GM12891 (cell line): ENCODE measurements around the gene CMBL. TPM values are rescaled to one million over a fixed set of nuclear protein-coding genes. Genes with fewer than 3 reads are reported as not detected.
"Not testable (repeated sequence)": the region's sequence is repeated elsewhere in the genome, so short reads cannot be mapped to it uniquely, and the experiment has no call there.

Source experiments
- DNase-seq: peaks from one replicate; pipeline ENCODE4 v3.0.0; 2011; ENCODE audit warnings: low spot score; ENCODE audit not compliant: insufficient read length
- FAIRE-seq: peaks from 2 replicates; lab custom pipeline; 2011; peaks lifted over from hg19 to GRCh38; lab: Jason Lieb, UNC
- PAX5 ChIP-seq: IDR thresholded peaks from 2 replicates; pipeline ENCODE4 v1.6.1; 2011; ENCODE audit warnings: low read length, moderate library complexity, mild to moderate bottlenecking; ENCODE audit not compliant: insufficient read depth, severe bottlenecking
- POLR2A ChIP-seq: IDR thresholded peaks from 2 replicates; pipeline ENCODE4 v1.6.1; 2011; ENCODE audit warnings: low read depth, low read length, control low read depth
- POLR2AphosphoS5 ChIP-seq: IDR thresholded peaks from 2 replicates; pipeline ENCODE4 v1.6.1; 2011; ENCODE audit warnings: low read depth, low read length, control low read depth
- POU2F2 ChIP-seq: IDR thresholded peaks from 2 replicates; pipeline ENCODE4 v1.6.1; 2011; ENCODE audit warnings: low read depth, mild to moderate bottlenecking, control low read depth, low read length, moderate library complexity
- SPI1 ChIP-seq: IDR thresholded peaks from 2 replicates; pipeline ENCODE4 v1.6.1; 2011; ENCODE audit warnings: low read depth, low read length, control low read depth
- TAF1 ChIP-seq: IDR thresholded peaks from 2 replicates; pipeline ENCODE4 v1.6.1; 2011; ENCODE audit warnings: low read depth, low read length, control low read depth
- polyA plus RNA-seq: library from polyadenylated mRNA; unstranded; fragments of >200 nt; gene quantifications from one replicate; pipeline ENCODE4 v1.2.1, GENCODE V29; 2012; ENCODE audit warnings: low read depth, missing spikeins, inconsistent platforms; ENCODE audit not compliant: missing spikeins

Gene CMBL
- 14.8 TPM for polyA plus RNA-seq

DNA sequence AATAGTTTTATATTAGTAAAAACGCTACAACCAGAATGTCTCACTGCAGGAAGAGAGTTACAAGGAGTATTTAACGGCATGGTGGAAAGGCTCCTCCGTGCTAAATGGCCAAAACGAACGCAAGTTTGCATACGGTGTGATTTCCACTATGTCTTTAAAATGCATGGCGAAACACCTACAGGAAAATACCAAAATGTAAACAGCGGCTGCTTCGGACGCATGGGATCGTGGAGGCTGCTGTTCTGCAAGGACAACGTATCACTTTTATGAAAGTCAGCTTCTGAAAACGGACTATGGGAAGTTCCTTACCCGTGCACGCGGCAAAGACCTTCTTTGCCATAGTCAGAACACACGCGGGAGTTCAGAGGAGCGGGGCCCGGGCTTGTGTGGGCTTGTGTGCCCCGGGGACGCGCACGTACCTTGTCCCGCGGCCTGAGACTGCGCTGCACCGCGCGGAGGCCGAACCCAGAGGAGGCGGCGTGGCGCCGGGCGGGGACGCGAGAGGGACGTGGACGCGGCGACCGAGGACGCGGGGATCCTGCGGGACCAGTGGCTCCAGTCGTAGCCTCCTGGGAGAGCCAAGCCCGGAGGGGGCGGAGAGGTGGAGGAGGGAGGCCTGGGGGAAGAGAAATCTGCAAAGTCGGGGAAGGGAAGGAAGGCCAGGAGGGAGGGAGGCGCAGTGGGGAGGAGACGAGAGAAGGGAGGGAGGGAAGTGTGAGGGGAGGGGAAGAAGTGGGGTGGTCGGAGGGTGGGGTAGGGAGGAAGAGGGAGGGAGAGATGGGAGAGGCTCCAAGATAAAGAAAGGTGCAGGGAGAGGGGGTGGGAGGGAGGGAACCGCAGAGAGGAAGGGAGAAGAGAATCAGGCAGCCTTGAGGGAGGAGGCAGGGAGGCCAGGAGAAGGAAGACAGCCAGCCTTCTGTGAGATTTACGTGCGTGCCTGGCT is at the start of gene CMBL:
CMBL (minus strand) TSS at position 697 of the 943 bp plus-strand sequence. CDS start 17,140 bp downstream, outside the sequence.
- no peak for TF ChIP-seq POLR2AphosphoS5
- no peak for TF ChIP-seq PAX5
- TF ChIP-seq POLR2A: peak; percentile 18; the same call in 1 of the 2 replicates
- DNase-seq (peak; percentile 59), FAIRE-seq (peak; percentile 69)

GRCh38 chr5:10355071-10355889 is 47.6 kb upstream of the CMBL start:
- DNase-seq: no peak
- TF ChIP-seq POLR2A: no peak
- TF ChIP-seq SPI1: peak; percentile 76
- no peak for TF ChIP-seq TAF1
- peak; percentile 31; the same call in 1 of the 2 replicates for TF ChIP-seq POLR2AphosphoS5
- FAIRE-seq: peak; percentile 51

DNA sequence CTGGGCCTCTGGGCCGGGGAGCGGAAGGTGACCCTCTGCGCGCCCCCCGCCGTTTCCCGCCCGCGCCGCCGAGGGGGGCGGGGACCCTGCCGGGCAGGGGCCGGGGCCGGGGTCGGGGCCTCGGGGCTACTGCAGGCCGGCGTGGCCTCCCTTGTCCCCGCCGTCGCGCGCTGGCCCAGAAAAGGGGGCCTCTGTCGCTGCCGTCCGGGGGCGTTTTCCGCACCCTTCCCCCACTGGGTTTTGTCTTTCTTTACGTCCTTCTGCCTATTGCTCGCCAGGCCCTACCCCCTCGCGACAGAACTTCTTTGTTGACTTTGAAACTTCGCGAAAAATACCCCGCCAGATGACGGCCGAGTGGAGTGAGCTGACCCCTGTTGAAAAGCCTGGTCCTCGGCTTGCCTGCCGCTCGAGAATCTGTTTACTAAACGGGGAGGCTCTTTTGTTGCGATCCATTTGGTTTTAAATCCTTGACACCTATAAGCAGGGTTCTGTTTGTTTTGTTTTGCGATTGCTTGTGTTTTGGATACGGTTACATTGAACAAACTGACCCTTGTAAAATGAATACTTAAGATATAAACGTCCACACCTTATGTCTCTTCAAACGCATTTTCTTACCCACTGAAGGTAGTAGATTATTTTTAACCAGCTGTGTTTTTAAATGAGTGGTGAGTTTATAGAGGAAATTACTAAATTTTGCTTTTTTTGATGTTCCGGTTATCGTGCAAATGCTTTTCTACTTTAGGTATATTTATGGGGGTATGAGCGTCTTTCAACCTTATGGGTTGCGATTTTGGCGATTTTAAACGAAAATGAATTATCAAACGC is 46.6 kb upstream of the CMBL start:
- DNase-seq (no peak), FAIRE-seq (no peak)
- TF ChIP-seq TAF1 (peak; percentile 16; the same call in 1 of the 2 replicates), SPI1 (no peak)

GRCh38 chr5:10353241-10354047 is 45.7 kb upstream of the CMBL start, which contains the start of gene MARCHF6:
Gene MARCHF6, plus strand, starts transcription at chr5:10353695. Its CDS starts 204 bp downstream, at chr5:10353899.
- FAIRE-seq: peak; percentile 95
- TF ChIP-seq POU2F2: no peak
- peak; percentile 89 for TF ChIP-seq POLR2A
- no peak for TF ChIP-seq PAX5
- peak; percentile 88 for TF ChIP-seq POLR2AphosphoS5
- peak; percentile 87 for TF ChIP-seq TAF1
- TF ChIP-seq SPI1: peak; percentile 77
- peak; percentile 70 for DNase-seq

- DNase-seq (no peak), FAIRE-seq (no peak)
- no peak for TF ChIP-seq POLR2AphosphoS5
- TF ChIP-seq SPI1: peak; percentile 70
These were observed 44.9 kb upstream of the CMBL start for GRCh38 chr5:10352430-10353240.

DNA sequence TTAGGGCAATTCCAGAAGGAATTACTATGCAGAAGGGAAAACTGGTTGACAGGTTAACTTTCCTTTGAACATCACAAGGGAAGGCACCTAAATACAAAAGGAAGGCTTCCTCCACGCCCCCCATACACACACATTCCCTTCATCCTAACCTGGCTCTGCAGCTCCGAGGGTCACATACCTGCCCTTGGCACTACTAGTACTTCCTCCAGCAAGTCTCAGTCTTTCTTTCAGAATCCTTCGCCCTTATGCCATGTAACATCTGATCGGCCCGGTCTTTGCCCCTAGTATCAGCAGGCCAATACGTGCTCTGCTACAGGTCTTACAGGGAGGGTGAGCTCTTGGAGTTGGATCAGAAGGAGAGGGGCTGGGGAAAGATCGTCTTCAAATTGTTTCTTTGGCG is 44.2 kb upstream of the CMBL start:
- peak; percentile 16 for FAIRE-seq
- TF ChIP-seq SPI1 (no peak), POLR2A (no peak), POLR2AphosphoS5 (no peak), POU2F2 (no peak), PAX5 (no peak), TAF1 (no peak)
- DNase-seq: no peak

DNA sequence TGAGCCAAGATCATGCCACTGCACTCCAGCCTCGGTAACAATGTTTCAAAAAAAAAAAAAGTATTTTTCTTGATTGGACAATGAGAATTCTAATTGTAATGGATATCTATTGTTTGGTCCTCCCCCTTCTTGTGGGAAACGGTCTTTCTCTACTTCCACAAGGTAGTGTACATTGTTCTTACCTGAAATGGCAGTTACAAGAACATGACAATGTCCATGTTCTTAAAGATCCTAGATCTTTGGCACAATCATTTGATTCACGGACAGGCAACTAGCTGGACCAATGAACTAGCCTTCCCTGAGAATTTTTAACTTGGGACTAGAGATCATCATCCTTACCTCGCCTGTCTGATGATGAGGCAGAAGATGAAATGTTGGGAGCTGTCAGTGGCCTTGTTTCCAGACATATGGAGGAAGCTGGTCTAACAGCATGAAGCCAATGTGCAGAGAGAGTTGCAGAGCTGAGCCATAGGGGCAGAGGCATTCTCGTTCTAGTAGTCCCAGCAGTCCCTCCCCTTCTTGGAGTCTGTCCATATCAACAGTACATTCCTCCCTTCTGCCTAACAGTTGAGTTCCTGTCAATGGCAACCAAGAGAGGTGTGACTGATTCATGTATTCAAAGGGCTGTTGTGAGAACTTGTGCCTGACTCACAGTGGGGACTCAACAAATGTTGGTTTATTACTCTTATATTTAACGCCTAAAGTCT is 43.6 kb upstream of the CMBL start:
- FAIRE-seq: peak; percentile 5
- TF ChIP-seq POLR2A (no peak), SPI1 (no peak), POU2F2 (no peak), TAF1 (no peak), POLR2AphosphoS5 (no peak), PAX5 (no peak)
- DNase-seq: no peak

DNA sequence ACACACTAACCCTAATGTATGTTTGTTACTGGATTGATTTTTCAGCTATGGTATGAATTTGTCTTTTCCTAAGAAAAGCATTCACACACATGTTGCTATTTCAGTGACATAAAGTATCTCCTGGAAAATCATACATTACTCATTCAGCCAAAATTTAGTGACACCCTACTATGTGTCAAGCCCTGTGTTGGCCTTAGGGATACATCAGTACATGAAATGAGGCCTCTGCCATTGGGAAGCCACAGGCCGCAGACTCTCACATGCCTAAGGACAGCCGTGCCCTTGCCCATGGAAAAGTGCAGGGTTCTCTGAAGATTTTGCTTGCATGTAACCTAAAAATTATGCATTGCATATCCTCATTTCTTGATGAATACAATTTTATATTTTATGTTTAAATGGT is 40.6 kb upstream of the CMBL start:
- DNase-seq: no peak
- no peak for TF ChIP-seq POLR2AphosphoS5
- TF ChIP-seq POU2F2: no peak
- no peak for TF ChIP-seq POLR2A
- TF ChIP-seq TAF1: no peak
- no peak for TF ChIP-seq SPI1
- TF ChIP-seq PAX5: no peak
- no peak for FAIRE-seq

DNA sequence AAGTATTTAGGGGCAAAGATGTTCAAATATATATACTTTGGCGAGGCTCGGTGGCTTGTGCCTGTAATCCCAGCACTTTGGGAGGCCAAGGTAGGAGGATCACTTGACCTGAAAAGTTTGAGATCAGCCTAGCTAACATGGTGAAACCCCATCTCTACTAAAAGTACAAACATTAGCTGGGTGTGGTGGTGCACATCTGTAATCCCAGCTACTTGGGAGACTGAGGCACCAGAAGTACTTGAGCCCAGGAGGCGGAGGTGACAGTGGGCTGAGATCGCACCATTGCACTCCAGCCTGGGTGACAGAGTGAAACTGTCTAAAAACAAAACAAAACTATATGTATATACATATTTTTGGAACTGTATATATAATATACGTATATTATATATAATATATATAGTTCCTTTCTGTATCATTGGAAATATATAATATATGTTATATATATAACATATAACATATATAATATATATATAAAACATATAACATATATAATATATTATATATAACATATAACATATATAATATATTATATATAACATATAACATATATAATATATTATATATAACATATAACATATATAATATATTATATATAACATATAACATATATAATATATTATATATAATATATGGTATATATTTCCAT is 36.9 kb upstream of the CMBL start:
- not testable (repeated sequence) for FAIRE-seq, DNase-seq
